HG02884 (cell line): Measurements from ENCODE around the gene BLM.
"Not testable (repeated sequence)": the region's sequence is repeated elsewhere in the genome, so short reads cannot be mapped to it uniquely, and the experiment has no call there.

ENCODE experiments used
- ATAC-seq: cut with Tn5 transposase; IDR thresholded peaks from one replicate; pipeline ENCODE4 v1.9.1; 2021; ENCODE audit warnings: mild to moderate bottlenecking, moderate library complexity; ENCODE audit not compliant: unreplicated experiment

The BLM gene

GRCh38 chr15:90730290-90730689, 13.1 kb downstream of the BLM start:
- ATAC-seq, result no peak

GRCh38 chr15:90735923-90736322, 18.8 kb downstream of the BLM start:
- no peak for ATAC-seq

GRCh38 chr15:90740545-90740944, 23.4 kb downstream of the BLM start:
- not testable (repeated sequence) for ATAC-seq

DNA sequence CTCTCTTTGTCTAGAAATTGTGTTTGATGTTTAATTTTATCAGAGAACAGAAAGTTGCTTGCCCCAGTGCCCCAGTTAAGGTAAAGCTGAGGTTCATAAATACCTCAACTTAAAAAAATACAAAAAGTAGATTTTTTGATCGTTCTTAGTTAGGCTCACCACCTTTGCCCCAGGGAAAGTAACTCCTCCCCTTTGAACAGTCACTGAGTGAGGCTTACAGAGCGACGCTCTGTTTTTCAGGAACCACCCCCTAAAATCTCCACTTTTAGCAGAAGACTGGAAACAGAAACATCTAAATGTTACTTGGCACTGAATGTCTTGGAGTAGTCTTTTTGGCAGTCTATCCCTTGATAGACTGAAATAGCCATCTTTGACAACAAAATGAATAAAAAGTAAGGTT, 24.9 kb downstream of the BLM start:
- no peak for ATAC-seq

DNA sequence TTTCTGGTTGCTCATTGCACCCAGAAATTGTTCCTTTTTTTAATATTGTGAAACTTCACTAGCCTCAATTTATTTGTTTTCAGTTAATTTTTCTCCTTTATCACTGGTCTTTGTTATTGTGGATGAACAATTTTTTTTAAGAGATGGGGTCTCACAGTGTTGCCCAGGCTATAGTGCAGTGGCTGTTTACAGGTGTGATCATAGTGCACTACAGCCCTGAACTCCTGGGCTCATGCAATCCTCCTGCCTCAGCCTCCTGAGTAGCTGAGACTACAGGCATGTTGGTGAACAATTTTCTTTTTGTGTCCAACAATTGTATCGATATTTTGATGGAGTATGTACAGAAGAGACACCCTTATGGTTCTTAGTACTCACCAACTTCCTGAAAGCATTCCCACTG, 26.3 kb downstream of the BLM start:
- ATAC-seq, result no peak

- ATAC-seq, result no peak
These were observed 27.7 kb downstream of the BLM start for GRCh38 chr15:90744759-90745402.

DNA sequence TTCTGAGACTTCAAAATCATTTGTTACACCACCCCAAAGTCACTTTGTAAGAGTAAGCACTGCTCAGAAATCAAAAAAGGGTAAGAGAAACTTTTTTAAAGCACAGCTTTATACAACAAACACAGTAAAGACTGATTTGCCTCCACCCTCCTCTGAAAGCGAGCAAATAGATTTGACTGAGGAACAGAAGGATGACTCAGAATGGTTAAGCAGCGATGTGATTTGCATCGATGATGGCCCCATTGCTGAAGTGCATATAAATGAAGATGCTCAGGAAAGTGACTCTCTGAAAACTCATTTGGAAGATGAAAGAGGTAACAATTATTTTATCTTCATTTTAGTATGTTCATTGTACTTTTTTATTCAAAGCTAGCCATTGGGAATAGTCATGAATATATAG, 32.6 kb downstream of the BLM start:
- no peak for ATAC-seq

GRCh38 chr15:90750186-90750585, 33.0 kb downstream of the BLM start:
- ATAC-seq, result no peak

DNA sequence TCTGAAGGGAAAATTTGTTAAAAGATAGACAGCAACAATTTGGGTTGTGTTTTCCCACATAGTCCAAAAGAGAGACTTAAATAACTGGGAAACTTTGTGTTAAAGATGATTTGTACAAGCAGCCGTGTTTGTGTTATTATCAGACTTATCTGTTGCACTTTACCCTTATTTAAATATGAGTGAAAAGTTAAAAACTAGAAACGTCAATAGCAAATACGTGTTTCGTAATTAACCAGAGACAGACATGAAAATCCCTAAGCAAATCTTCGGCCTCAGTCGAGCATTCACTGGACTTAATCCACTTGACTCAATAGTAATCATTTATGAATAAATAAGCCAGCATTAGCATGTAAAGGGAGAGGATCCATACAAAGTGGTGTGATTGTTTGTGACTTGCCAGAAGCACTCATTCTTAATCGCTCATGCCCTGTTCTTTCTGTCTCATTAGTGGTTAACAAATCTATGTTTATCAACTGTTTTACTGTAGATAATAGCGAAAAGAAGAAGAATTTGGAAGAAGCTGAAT, 34.2 kb downstream of the BLM start:
- ATAC-seq, result no peak

DNA sequence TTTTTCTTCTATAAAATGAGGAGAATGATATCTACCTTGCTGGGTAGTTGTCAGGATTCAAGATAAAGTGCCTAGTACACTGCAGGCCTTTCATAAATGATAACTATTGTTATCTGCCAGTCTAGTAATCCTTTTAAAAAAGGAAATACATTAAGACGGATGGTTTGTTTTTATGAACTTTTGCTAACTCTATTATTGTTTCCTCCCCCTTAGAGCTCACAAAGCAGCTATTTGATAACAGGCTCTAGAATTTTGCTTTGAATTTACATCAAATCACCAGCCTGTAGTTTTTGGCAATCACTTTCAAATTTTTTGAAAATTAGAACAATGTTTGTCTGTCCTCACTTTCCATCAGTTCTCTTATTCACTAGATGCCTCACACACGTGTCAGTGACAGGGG, 39.8 kb downstream of the BLM start:
- no peak for ATAC-seq

- ATAC-seq, result no peak
These were observed 40.3 kb downstream of the BLM start for GRCh38 chr15:90757461-90757860.

DNA sequence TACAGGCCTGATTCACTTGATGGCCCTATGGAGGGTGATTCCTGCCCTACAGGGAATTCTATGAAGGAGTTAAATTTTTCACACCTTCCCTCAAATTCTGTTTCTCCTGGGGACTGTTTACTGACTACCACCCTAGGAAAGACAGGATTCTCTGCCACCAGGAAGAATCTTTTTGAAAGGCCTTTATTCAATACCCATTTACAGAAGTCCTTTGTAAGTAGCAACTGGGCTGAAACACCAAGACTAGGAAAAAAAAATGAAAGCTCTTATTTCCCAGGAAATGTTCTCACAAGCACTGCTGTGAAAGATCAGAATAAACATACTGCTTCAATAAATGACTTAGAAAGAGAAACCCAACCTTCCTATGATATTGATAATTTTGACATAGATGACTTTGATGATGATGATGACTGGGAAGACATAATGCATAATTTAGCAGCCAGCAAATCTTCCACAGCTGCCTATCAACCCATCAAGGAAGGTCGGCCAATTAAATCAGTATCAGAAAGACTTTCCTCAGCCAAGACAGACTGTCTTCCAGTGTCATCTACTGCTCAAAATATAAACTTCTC, 43.6 kb downstream of the BLM start:
- ATAC-seq, result no peak

DNA sequence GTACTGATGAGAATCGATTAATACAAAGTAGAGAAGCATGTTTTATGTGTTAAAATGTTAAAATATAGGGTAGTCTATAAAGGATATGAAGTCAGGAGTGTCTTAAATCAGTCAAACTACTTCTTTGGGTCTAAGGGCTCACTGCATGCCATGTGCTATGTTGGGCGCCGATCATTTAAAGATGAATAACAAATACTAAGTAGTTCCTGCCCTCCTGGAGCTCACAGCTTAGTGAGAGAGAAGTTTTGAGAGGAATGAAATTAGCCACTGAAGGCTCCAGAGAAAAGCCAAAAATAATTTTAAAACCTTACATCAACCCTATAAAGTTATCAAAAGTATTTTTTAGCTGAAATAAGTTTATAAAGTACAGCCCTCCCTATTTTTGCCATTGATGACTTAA, 44.5 kb downstream of the BLM start:
- ATAC-seq, result no peak

- no peak for ATAC-seq
These were observed 45.0 kb downstream of the BLM start for GRCh38 chr15:90762109-90762508.

GRCh38 chr15:90763366-90764099, 46.4 kb downstream of the BLM start:
- no peak for ATAC-seq

GRCh38 chr15:90765531-90765930, 48.4 kb downstream of the BLM start:
- no peak for ATAC-seq

DNA sequence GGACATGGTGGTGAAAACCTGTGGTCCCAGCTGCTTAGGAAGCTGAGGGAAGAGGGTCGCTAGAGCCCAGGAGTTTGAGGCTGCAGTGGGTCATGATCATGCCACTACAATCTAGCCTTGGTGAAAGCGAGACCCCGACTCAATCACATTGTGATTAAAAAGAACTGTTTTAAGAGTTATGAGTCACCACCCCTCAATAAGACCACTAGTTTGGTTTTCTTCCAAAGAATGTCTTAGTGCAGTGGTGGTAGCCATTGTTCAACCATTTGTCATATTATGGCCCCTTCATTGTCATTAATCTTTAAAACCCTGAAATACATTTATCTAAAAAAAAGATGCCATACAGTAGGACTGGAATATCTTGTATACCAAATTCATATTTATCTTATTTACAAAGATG, 48.8 kb downstream of the BLM start:
- ATAC-seq, result no peak

DNA sequence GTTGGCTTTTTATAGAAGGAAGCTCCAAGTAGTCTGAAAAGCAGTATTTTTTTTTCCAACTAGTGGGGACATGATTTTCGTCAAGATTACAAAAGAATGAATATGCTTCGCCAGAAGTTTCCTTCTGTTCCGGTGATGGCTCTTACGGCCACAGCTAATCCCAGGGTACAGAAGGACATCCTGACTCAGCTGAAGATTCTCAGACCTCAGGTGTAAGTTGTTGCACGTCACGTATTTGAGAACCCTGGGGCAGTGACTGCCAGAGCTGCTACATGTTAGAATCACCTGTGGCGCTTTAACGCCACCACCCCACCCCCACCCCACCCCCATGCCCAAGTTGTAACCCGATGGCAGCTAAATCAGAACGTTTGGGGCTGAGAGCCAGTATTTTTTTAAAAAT, 52.2 kb downstream of the BLM start:
- ATAC-seq, result no peak

- ATAC-seq, result no peak
These were observed 56.3 kb downstream of the BLM start for GRCh38 chr15:90773485-90773884.

DNA sequence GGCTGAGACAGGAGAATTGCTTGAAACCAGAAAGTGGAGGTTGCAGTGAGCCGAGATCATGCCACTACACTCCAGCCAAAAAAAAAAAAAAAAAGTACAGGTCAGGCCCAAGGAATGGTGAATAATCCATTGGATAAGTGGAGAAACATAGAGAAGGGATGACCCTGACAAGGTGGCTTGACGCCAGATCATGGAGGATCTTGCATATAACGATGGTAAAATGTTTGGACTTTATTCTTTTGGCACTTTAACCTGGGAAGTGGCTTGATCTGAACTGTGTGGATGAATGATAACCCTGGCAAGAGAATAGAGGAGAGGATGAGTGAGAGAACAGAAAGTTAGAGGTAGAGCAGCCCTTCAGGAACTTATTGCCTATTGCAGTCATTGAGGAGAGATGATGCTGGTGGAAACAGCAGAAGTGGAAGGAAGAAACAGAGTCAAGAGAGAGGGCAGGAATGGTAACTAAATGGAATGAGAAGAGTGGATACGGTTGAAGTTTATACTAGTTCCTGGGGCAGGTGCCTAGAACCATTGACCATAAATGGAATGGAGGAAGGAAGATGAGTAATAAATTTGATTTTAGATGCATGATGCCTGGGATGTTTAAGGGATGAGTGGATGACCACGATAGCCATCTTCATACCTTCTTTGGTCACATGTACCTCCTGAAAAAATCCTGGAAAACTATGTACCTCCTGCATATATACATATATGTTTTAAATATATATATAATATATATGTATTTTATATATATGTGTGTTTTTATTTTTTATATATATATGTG, 57.8 kb downstream of the BLM start:
- no peak for ATAC-seq

DNA sequence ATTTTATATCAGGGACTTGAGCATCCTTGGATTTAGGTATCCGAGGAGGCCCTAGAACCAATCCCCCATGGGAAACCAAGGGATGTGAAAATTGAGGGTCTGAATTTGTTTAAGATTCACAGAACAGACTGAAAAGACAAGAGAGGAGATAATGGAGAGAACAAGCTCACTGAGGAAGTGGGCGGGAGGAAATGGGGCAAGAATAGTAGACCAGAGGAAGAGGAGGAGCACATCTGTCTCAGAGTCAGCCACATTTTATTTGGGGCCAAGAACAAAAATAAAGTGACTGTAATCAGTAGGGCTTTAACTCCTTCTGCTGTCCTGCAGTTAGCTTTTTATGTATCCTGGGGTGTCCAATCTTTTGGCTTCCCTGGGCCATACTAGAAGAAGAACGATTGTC, 63.8 kb downstream of the BLM start:
- no peak for ATAC-seq
